Progenitor cell of endocrine pancreas (in vitro differentiated cells): Measurements from ENCODE around the gene PLA2G4E. TPM values are rescaled to one million over a fixed set of nuclear protein-coding genes. Genes with fewer than 3 reads are reported as not detected.

Experiments used
- DNase-seq: peaks from one replicate; pipeline ENCODE4 v3.0.0; 2021; ENCODE audit warnings: low spot score; ENCODE audit not compliant: unreplicated experiment
- H3K27ac Mint-ChIP-seq: 2 replicates; pipeline ENCODE4 v1.8.0; 2021; ENCODE audit warnings: mild to moderate bottlenecking, moderate library complexity, mixed read lengths
- H3K27me3 Mint-ChIP-seq: 2 replicates; pipeline ENCODE4 v1.8.0; 2021; ENCODE audit warnings: mixed read lengths
- H3K36me3 Mint-ChIP-seq: 2 replicates; pipeline ENCODE4 v1.8.0; 2022; ENCODE audit warnings: mixed read lengths; ENCODE audit not compliant: insufficient read depth
- H3K4me1 Mint-ChIP-seq: 2 replicates; pipeline ENCODE4 v1.8.0; 2021; ENCODE audit warnings: low read depth, mixed read lengths
- H3K4me3 Mint-ChIP-seq: 2 replicates; pipeline ENCODE4 v1.8.0; 2021; ENCODE audit warnings: low read depth, mild to moderate bottlenecking, moderate library complexity, mixed read lengths
- H3K9me3 Mint-ChIP-seq: 2 replicates; pipeline ENCODE4 v1.8.0; 2021; ENCODE audit warnings: low read depth, mixed read lengths
- total RNA-seq: library from RNA; stranded (reverse); gene quantifications from 2 replicates; pipeline ENCODE4 v1.2.1, GENCODE V29; 2021
- TF ChIP-seq, protein P1 (sequence below): fragments of 200-600 bp; sonication (generic); IDR thresholded peaks from one replicate; pipeline ENCODE4 v1.5.0; 2021; ENCODE audit warnings: antibody characterized with exemption, mild to moderate bottlenecking; ENCODE audit not compliant: unreplicated experiment

PLA2G4E gene
- total RNA-seq, 1 donor from 2014 or later: not detected

DNA sequence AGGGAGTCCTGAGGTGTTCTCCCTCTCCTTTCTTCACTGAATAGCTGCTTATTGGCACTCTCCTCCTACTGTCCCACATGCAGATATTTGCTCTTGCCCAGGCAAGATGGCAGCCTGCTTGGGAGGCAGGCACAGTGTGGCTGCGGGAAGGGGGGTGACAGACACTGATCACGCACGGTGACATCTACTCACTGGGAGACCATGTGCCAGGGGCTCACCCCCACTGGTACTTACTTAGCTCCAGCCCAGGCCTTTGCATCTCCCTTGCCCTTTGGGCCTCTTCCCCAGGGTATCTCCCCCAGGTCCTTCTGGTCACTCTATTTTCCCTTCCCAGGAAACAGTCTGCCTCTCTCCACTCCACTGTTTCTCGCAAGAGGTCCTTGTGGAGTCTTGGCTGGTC is 6.4 kb downstream of the PLA2G4E start:
- TF ChIP-seq, protein P1, sequence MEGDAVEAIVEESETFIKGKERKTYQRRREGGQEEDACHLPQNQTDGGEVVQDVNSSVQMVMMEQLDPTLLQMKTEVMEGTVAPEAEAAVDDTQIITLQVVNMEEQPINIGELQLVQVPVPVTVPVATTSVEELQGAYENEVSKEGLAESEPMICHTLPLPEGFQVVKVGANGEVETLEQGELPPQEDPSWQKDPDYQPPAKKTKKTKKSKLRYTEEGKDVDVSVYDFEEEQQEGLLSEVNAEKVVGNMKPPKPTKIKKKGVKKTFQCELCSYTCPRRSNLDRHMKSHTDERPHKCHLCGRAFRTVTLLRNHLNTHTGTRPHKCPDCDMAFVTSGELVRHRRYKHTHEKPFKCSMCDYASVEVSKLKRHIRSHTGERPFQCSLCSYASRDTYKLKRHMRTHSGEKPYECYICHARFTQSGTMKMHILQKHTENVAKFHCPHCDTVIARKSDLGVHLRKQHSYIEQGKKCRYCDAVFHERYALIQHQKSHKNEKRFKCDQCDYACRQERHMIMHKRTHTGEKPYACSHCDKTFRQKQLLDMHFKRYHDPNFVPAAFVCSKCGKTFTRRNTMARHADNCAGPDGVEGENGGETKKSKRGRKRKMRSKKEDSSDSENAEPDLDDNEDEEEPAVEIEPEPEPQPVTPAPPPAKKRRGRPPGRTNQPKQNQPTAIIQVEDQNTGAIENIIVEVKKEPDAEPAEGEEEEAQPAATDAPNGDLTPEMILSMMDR: no peak
- Mint-ChIP-seq H3K4me1 (peaks cover 7% of the 10 kb centered on the region), H3K27me3 (peaks cover 5% of the 10 kb centered on the region), H3K36me3 (no peaks in the 10 kb centered on the region), H3K4me3 (no peak overlapping the region), H3K9me3 (no peaks in the 10 kb centered on the region), H3K27ac (no peak overlapping the region)
- no peak for DNase-seq

DNA sequence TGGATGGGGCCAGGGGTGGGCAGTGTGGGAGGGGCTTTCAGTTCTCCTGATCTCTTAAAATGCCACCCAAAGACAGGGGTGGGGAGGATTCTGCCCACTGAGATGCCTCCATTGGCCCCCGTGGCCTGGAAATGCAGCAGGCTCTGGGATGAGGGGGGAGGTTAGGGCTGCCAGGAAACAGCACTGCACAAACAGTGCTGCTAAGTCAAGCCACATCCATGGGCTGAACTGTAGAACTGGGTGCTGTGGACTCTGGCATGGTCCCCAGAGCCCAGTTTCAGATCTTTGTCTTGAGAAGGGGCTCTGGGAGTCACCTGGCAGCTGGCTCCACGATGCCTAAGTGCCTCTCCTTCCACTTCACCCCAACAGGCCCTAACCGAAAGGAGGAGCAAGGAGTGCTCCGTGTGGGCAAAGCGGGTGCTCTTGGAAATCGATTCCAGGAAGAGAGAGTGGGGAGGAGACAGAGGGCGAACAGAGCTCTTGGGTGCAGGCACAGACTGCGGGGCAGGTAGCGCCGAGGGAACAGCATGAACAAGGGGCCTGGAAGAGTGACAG is 7.8 kb downstream of the PLA2G4E start:
- Mint-ChIP-seq H3K4me3 (no peak overlapping the region), H3K27ac (no peak overlapping the region), H3K27me3 (peaks cover 5% of the 10 kb centered on the region), H3K9me3 (no peaks in the 10 kb centered on the region), H3K4me1 (peaks cover 7% of the 10 kb centered on the region), H3K36me3 (no peaks in the 10 kb centered on the region)
- no peak for DNase-seq
- TF ChIP-seq, protein P1: no peak

DNA sequence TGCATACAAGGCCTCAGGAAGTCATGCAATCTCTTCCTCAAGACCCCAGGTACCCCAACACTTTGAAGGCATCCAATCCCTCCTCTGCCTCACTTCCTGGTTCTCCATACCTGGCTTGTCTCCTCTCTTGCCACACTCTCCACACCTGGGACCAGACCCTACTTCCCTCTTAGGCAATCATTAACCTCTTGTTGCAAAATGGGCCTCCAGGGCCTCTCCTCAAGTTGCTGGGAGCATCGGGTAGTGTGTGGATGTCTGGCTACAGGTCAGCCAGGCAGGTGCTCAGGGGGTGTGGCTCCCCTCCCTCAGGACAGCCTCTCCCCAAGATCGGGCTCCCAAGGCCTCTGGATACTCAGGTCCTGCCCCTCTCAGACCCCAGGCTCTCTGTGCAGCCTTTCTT is 8.6 kb downstream of the PLA2G4E start:
- no peak overlapping the region for H3K27ac Mint-ChIP-seq
- no peaks in the 10 kb centered on the region for H3K36me3 Mint-ChIP-seq
- no peaks in the 10 kb centered on the region for H3K9me3 Mint-ChIP-seq
- H3K4me3 Mint-ChIP-seq: no peak overlapping the region
- H3K27me3 Mint-ChIP-seq: peaks cover 8% of the 10 kb centered on the region
- TF ChIP-seq, protein P1: no peak
- peaks cover 7% of the 10 kb centered on the region for H3K4me1 Mint-ChIP-seq
- DNase-seq: no peak

DNA sequence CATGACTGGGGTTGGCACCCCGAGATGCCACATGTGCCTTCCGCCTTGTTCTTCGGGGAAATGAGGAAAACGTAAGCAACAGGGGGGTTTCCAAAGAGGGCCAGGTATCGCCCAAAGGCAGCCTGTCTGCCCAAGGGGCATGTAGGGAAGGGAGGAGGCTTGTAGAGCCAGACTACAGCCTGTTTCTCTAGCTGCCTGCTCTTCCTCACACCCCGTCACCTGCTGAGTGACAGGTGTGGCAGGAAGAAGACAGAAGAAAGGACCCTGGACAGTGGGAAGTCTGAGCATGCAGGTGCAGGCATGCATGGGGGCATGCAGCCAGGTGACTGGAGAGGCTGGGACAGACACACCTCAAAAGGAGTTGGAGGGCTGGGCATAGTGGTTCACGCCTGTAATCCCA is 9.8 kb downstream of the PLA2G4E start:
- no peak for DNase-seq
- Mint-ChIP-seq H3K9me3 (no peaks in the 10 kb centered on the region), H3K4me1 (peaks cover 7% of the 10 kb centered on the region), H3K36me3 (no peaks in the 10 kb centered on the region), H3K27me3 (peaks cover 11% of the 10 kb centered on the region), H3K4me3 (no peak overlapping the region), H3K27ac (no peak overlapping the region)
- TF ChIP-seq, protein P1: no peak

DNA sequence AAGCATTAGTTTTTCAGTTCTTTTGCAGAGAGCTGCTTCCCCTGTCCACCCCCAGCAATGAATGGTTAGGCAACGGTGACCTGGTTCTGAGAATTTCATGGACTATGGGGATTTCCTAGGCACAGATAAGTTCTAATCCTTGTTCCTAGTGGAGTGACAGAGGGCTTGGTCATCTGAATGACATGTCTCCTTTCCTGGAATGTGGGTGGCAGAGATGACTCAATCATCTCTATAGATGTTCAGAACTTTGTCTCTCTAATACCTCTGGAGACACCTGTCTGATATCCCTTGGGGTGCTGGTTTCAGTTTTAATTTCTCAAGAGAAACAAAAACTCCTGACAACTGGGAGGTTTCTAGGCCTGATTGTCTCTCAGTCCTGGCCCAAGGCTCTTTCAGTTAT is 10.4 kb downstream of the PLA2G4E start:
- TF ChIP-seq, protein P1: no peak
- Mint-ChIP-seq H3K36me3 (no peaks in the 10 kb centered on the region), H3K4me3 (no peak overlapping the region), H3K27ac (no peak overlapping the region), H3K4me1 (peaks cover 7% of the 10 kb centered on the region), H3K27me3 (peaks cover 11% of the 10 kb centered on the region), H3K9me3 (no peaks in the 10 kb centered on the region)
- DNase-seq: no peak
